Muscle of back (tissue), 11 donors: ENCODE data around the gene NRCAM. TPM values are rescaled to one million over a fixed set of nuclear protein-coding genes. Genes with fewer than 3 reads are reported as not detected.
A peak's percentile ranks its signal among the peaks of the same experiment; 100 is the strongest.

Experiments used
- DNase-seq, 3 donors: peaks; one replicate each; pipeline versions ENCODE4 v3.0.0 to v3.0.0-alpha.2; 2013
- polyA plus RNA-seq, 10 donors: library from polyadenylated mRNA; unstranded; fragments of 120-200 nt; gene quantifications; one replicate each; pipeline ENCODE4 v1.2.1, GENCODE V29; 2013; ENCODE audit not compliant: insufficient read length in 10 of 10

The NRCAM gene
- polyA plus RNA-seq, 10 donors, result 19.3 to 51.7 (median 33.2) TPM

- DNase-seq, result no peak
These were observed 251.9 kb downstream of the NRCAM start for GRCh38 chr7:108204281-108204796.

GRCh38 chr7:108203537-108203936 is 252.7 kb downstream of the NRCAM start:
- no peak for DNase-seq

GRCh38 chr7:108202743-108203142 is 253.5 kb downstream of the NRCAM start:
- DNase-seq, result no peak

GRCh38 chr7:108201766-108202165 is 254.5 kb downstream of the NRCAM start:
- DNase-seq, result no peak

GRCh38 chr7:108200326-108200725 is 255.9 kb downstream of the NRCAM start:
- DNase-seq, result no peak

- no peak for DNase-seq
These were observed 258.7 kb downstream of the NRCAM start for GRCh38 chr7:108197371-108198091.

GRCh38 chr7:108196004-108196403 is 260.2 kb downstream of the NRCAM start:
- no peak for DNase-seq

- no peak for DNase-seq
These were observed 262.4 kb downstream of the NRCAM start for GRCh38 chr7:108193594-108194498.

GRCh38 chr7:108190891-108191290 is 265.3 kb downstream of the NRCAM start:
- no peak for DNase-seq

- DNase-seq, result no peak
These were observed 266.4 kb downstream of the NRCAM start for GRCh38 chr7:108189733-108190388.

- DNase-seq, result no peak
These were observed 267.5 kb downstream of the NRCAM start for GRCh38 chr7:108188724-108189123.

GRCh38 chr7:108181073-108181985 is 274.9 kb downstream of the NRCAM start:
- DNase-seq, result peak; percentile 67 to 83 (median 81)

GRCh38 chr7:108178398-108178797 is 277.8 kb downstream of the NRCAM start:
- peak in 2 of 3 donors; percentile 2 to 18 for DNase-seq

- DNase-seq, result no peak
These were observed 285.1 kb downstream of the NRCAM start for GRCh38 chr7:108171164-108171563.

- no peak for DNase-seq
These were observed 286.0 kb downstream of the NRCAM start for GRCh38 chr7:108170251-108170650.

- DNase-seq, result no peak
These were observed 288.8 kb downstream of the NRCAM start for GRCh38 chr7:108167460-108167859.

- no peak for DNase-seq
These were observed 289.5 kb downstream of the NRCAM start for GRCh38 chr7:108166687-108167086.

GRCh38 chr7:108165723-108166122 is 290.5 kb downstream of the NRCAM start:
- DNase-seq, result no peak

GRCh38 chr7:108164946-108165345 is 291.3 kb downstream of the NRCAM start:
- no peak for DNase-seq

- DNase-seq, result no peak
These were observed 291.9 kb downstream of the NRCAM start for GRCh38 chr7:108164342-108164741.

- no peak for DNase-seq
These were observed 297.5 kb downstream of the NRCAM start for GRCh38 chr7:108158776-108159175.
